ENCODE results near the gene YLPM1. TPM values are rescaled to one million over a fixed set of nuclear protein-coding genes. Genes with fewer than 3 reads are reported as not detected.

Gene YLPM1
- 18.5 and 32.3 TPM in 2 replicates for total RNA-seq

GRCh38 chr14:74762917-74763802 is at the start of gene YLPM1:
YLPM1 (plus strand) TSS chr14:74763316; CDS start chr14:74763490, 174 bp downstream.

GRCh38 chr14:74875941-74876913 is 113.1 kb downstream of the YLPM1 start, which contains the start of gene PROX2:
PROX2 (minus strand) TSS chr14:74876145; CDS start chr14:74863834, 12,311 bp downstream.

GRCh38 chr14:74881431-74882102 is 118.5 kb downstream of the YLPM1 start, which contains the start of gene DLST:
DLST (plus strand) TSS chr14:74881916; CDS start chr14:74881954, 38 bp downstream.

Other genes starting within 250 kb of the YLPM1 start
- 52.7 and 110 TPM in 2 replicates for gene LTBP2, start 151.1 kb upstream of the YLPM1 start, total RNA-seq
- 27.7 and 38.0 TPM in 2 replicates for gene AREL1, start 50.2 kb upstream of the YLPM1 start, total RNA-seq
- 26.4 and 31.5 TPM in 2 replicates for gene FCF1, start 50.2 kb upstream of the YLPM1 start, total RNA-seq
- not detected in 2 replicates for gene PROX2, start 112.8 kb downstream of the YLPM1 start, total RNA-seq
- 63.9 and 65.2 TPM in 2 replicates for gene DLST, start 118.6 kb downstream of the YLPM1 start, total RNA-seq
- gene RPS6KL1, start 159.9 kb downstream of the YLPM1 start, total RNA-seq = 2.1 TPM in 1 of 2 replicates, not detected in the other
- gene PGF, start 192.3 kb downstream of the YLPM1 start, total RNA-seq = 14.6 and 24.5 TPM in 2 replicates
- gene EIF2B2, start 239.6 kb downstream of the YLPM1 start, total RNA-seq = 48.1 and 54.3 TPM in 2 replicates